22Rv1 (cell line): ENCODE results near the gene ZNF329.
A peak's percentile ranks its signal among the peaks of the same experiment; 100 is the strongest.

Experiments
- H3K27ac ChIP-seq: fragments of 450-650 bp; 2 replicates; pipeline ENCODE4 v1.5.1; 2017
- ZFX ChIP-seq: fragments of 450-650 bp; IDR thresholded peaks from 2 replicates; pipeline ENCODE4 v1.6.1; 2017; ENCODE audit warnings: antibody characterized with exemption, borderline replicate concordance
- TF ChIP-seq, protein P1 (sequence below): fragments of 450-650 bp; IDR thresholded peaks from 2 replicates; pipeline ENCODE4 v1.5.1; 2017; ENCODE audit warnings: mild to moderate bottlenecking

Gene ZNF329

GRCh38 chr19:58170860-58171259, 20.3 kb upstream of the ZNF329 start:
- TF ChIP-seq ZFX = no peak
- TF ChIP-seq, protein P1, sequence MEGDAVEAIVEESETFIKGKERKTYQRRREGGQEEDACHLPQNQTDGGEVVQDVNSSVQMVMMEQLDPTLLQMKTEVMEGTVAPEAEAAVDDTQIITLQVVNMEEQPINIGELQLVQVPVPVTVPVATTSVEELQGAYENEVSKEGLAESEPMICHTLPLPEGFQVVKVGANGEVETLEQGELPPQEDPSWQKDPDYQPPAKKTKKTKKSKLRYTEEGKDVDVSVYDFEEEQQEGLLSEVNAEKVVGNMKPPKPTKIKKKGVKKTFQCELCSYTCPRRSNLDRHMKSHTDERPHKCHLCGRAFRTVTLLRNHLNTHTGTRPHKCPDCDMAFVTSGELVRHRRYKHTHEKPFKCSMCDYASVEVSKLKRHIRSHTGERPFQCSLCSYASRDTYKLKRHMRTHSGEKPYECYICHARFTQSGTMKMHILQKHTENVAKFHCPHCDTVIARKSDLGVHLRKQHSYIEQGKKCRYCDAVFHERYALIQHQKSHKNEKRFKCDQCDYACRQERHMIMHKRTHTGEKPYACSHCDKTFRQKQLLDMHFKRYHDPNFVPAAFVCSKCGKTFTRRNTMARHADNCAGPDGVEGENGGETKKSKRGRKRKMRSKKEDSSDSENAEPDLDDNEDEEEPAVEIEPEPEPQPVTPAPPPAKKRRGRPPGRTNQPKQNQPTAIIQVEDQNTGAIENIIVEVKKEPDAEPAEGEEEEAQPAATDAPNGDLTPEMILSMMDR = no peak
- H3K27ac ChIP-seq = no peak overlapping the region

GRCh38 chr19:58166708-58167280, 16.2 kb upstream of the ZNF329 start:
- H3K27ac ChIP-seq = no peak overlapping the region
- TF ChIP-seq, protein P1 = no peak
- TF ChIP-seq ZFX = no peak

- TF ChIP-seq, protein P1 = no peak
- no peak for TF ChIP-seq ZFX
- H3K27ac ChIP-seq = no peak overlapping the region
Observed at GRCh38 chr19:58166268-58166667, 15.7 kb upstream of the ZNF329 start.

GRCh38 chr19:58157045-58157728, 6.6 kb upstream of the ZNF329 start:
- H3K27ac ChIP-seq = no peak overlapping the region
- TF ChIP-seq, protein P1 = no peak
- no peak for TF ChIP-seq ZFX

GRCh38 chr19:58154679-58155648, 4.4 kb upstream of the ZNF329 start:
- H3K27ac ChIP-seq = peak overlapping the region; percentile 59
- TF ChIP-seq ZFX = no peak
- TF ChIP-seq, protein P1 = peak; percentile 86

GRCh38 chr19:58154287-58154678, 3.7 kb upstream of the ZNF329 start:
- TF ChIP-seq ZFX = no peak
- TF ChIP-seq, protein P1 = no peak
- H3K27ac ChIP-seq = peak overlapping the region; percentile 59
